GM12801 (cell line): ENCODE data around the gene KRABD2.

ENCODE experiments used
- CTCF ChIP-seq: IDR thresholded peaks from one replicate; pipeline ENCODE4 v1.5.1; 2011; ENCODE audit warnings: control low read depth; ENCODE audit not compliant: insufficient read length; ENCODE audit errors: extremely low read depth

Gene KRABD2

DNA sequence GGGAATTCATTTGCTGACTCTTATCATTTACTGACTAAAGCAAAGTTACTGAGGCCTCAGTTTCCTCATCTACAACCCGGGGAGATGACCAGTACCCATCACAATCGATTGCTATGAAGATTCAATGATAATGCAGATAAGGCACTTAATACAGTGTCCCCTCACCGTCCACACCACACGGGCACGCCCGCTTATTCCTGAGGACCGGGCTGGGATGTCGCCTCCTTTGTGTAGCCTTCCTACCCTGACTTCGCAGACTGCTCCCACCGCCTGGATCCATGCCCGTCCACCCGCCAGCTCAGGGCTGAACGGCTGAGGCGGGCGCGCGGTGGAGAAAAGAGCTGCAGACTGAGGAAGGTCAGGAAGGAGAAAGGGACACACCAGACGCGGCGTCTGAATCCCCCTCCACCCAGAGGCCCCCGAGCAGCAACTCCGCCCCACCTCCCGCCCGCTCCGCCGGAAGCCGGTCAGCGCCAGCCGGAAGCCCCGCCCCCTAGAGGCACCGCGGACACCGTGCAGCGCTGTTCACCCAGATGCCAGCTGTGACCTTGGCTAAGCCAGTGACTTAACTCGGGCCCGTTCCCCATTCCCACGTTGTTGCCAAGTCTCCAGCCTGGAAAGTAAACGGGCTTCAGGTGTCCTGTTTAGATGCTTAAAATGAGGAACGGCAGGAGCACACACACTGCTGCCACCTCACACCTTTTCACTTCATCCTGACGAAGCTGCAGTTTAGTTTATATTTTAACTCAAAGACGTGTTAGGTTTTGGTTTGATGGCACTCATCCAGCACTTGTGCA is at the start of gene KRABD2:
Gene KRABD2 (minus strand): TSS at position 434 of the 797 bp plus-strand sequence.
- no peak for TF ChIP-seq CTCF

DNA sequence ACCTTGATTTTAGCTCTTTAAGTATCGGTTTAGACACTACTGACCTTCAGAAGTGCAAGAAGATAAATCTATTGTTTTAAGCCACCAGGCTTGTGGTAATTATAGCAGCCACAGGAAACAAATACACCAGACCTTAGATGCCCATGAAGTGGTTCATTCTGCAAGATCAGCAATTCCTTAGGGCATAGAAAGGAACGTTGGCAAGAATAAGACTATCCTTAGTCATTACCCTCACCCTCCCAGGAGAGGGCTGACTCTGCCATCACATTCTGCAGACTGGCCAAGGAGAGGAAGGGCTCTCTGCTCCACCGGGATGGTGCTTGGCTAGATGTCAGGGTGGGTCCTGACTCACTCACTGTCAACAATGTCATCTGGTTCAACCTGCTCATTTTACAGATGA is 45.1 kb upstream of the KRABD2 start:
- no peak for TF ChIP-seq CTCF

DNA sequence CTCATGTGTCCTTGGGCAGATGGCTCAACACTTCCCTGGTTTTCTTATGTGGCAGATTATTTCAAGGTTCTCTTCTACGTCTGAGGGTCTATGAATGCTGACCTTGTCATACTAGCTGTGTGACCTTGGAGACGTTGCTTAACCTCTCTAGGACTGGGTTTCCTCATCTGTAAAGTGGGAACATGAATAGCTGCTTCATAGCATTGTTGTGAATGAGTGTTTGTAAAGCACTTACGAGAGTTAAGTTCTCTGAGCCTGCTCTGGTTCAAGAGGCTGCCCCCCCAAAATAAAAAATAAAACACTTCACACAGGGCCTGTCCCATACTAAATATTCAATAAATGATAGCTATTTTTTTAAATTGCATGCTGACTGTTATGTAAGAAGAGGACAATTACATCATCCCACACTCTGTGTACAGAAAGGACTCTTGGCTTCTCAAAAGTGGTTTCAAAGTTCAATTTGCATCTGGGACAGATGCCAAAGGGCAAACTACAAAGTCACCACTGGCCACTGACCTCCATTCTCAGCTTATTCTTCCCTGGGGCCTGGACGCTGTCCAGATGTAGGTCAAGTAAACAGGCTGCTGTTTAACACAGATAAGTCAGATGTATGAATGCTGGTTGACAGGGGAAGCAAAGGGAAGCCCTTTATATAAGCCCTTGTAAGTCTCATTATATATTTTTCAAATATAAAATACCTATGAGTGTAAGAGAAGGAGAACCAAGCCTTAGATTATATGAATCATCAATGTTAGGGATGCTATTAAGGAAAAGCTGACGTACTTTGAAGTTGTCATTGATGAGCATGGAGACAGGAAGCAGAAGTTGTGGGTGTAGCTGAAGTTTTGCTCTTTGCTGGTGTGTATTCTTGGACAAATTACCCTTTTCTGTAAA is 43.8 kb upstream of the KRABD2 start:
- no peak for TF ChIP-seq CTCF

DNA sequence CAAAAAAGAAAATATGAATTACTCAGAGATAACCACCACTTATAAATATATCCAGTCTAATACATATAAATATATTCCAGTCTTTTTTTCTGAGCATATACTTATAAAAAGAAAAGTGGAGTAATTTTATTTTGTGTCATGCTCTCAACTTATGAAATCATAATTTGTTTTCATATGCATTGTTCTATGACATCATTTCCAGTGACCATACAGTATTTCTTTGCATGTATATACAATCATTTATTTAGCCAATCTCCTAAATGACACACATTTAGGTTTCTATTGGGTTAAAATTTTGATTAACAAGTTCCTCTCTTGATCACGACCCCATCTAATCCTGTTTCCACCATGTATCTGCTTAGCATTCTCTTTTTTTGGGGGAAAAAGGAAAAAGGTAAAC is 42.8 kb upstream of the KRABD2 start:
- no peak for TF ChIP-seq CTCF

- no peak for TF ChIP-seq CTCF
Observed at GRCh38 chr17:8418471-8418870, 42.0 kb upstream of the KRABD2 start.

GRCh38 chr17:8417806-8418205 is 41.3 kb upstream of the KRABD2 start:
- no peak for TF ChIP-seq CTCF

DNA sequence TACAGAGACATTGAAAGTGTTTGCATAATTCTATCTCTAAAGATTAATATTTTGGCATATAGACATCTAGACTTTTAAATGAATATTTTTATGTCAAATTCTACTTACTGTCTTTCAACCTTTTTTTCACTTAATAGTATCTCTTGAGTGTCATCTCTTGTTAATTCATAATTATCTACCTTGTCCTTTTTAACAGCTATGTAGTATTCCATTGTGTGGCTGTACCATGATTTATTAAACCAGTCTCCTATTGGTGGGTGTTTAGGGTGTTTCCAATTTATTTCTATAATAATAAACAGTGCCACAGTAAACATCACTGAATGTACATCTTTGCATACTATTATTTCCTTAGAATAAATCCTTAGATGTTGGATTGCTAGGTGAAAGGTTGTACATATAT is 37.4 kb upstream of the KRABD2 start:
- TF ChIP-seq CTCF, result no peak
